Activated T-helper 1 cell treated with anti-CD3 and anti-CD28 coated beads, Interleukin-12 subunit alpha, Interleukin-12 subunit beta, Interleukin-2, Interleukin-4 antibody, amounts not matched to agents 30 ng/mL and 10 ng/mL and 1 ng/mL, durations not matched to agents 14 hours and 24 hours and 36 hours (primary cell): Measurements from ENCODE around the gene MED13L. TPM values are rescaled to one million over a fixed set of nuclear protein-coding genes. Genes with fewer than 3 reads are reported as not detected.

ENCODE experiments used
- DNase-seq: peaks from one replicate; pipeline ENCODE4 v3.0.0; 2021; ENCODE audit warnings: low spot score
- H3K27ac Mint-ChIP-seq: one replicate; pipeline ENCODE4 v1.8.0; 2021; ENCODE audit warnings: mild to moderate bottlenecking, mixed read lengths
- H3K27me3 Mint-ChIP-seq: one replicate; pipeline ENCODE4 v1.8.0; 2022; ENCODE audit warnings: mild to moderate bottlenecking, moderate library complexity, mixed read lengths; ENCODE audit not compliant: insufficient read depth
- H3K36me3 Mint-ChIP-seq: one replicate; pipeline ENCODE4 v1.8.0; 2021; ENCODE audit warnings: low read depth, mixed read lengths
- H3K4me1 Mint-ChIP-seq: one replicate; pipeline ENCODE4 v1.8.0; 2021; ENCODE audit warnings: low read depth, mixed read lengths
- H3K4me3 Mint-ChIP-seq: one replicate; pipeline ENCODE4 v1.8.0; 2021; ENCODE audit warnings: mild to moderate bottlenecking, moderate library complexity, mixed read lengths
- H3K9me3 Mint-ChIP-seq: one replicate; pipeline ENCODE4 v1.8.0; 2021; ENCODE audit warnings: mixed read lengths
- intact Hi-C: fragments of 100-400 bp; cut with micrococcal nuclease; formaldehyde crosslinking; loops from one replicate; pipeline ENCODE4 v1.15.1; 2024
- total RNA-seq: library from RNA; stranded (reverse); gene quantifications from 2 replicates; pipeline ENCODE4 v1.2.3, GENCODE V29; 2022

MED13L gene
- total RNA-seq, 1 donor from 2014 or later: 66.1 TPM

GRCh38 chr12:116206828-116207227 lies 70.7 kb downstream of the MED13L start:
- Mint-ChIP-seq H3K4me3 (no peak overlapping the region), H3K27ac (no peak overlapping the region), H3K36me3 (peaks cover 3% of the 10 kb centered on the region), H3K9me3 (no peaks in the 10 kb centered on the region), H3K27me3 (no peaks in the 10 kb centered on the region), H3K4me1 (peaks cover 22% of the 10 kb centered on the region)
- intact Hi-C loops: no loop called here
- DNase-seq: no peak

GRCh38 chr12:116204785-116205184 lies 72.7 kb downstream of the MED13L start:
- DNase-seq: no peak
- no peaks in the 10 kb centered on the region for H3K9me3 Mint-ChIP-seq
- H3K27ac Mint-ChIP-seq: no peak overlapping the region
- intact Hi-C loops: loop anchor here (5.0 kb wide), 1 partner anchor 33 kb away; no protein-coding TSS in a partner anchor
- H3K4me1 Mint-ChIP-seq: peaks cover 9% of the 10 kb centered on the region
- peaks cover 3% of the 10 kb centered on the region for H3K36me3 Mint-ChIP-seq
- no peaks in the 10 kb centered on the region for H3K27me3 Mint-ChIP-seq
- no peak overlapping the region for H3K4me3 Mint-ChIP-seq

- Mint-ChIP-seq H3K27me3 (no peaks in the 10 kb centered on the region), H3K4me1 (peaks cover 11% of the 10 kb centered on the region), H3K27ac (no peak overlapping the region), H3K36me3 (peaks cover 3% of the 10 kb centered on the region), H3K9me3 (no peaks in the 10 kb centered on the region), H3K4me3 (no peak overlapping the region)
- intact Hi-C loops: loop anchor here (5.0 kb wide), 1 partner anchor 33 kb away; no protein-coding TSS in a partner anchor
- no peak for DNase-seq
These were observed 73.3 kb downstream of the MED13L start for GRCh38 chr12:116204169-116204568.

- H3K27ac Mint-ChIP-seq: no peak overlapping the region
- H3K36me3 Mint-ChIP-seq: peaks cover 6% of the 10 kb centered on the region
- DNase-seq: no peak
- peaks cover 23% of the 10 kb centered on the region for H3K4me1 Mint-ChIP-seq
- H3K9me3 Mint-ChIP-seq: no peaks in the 10 kb centered on the region
- H3K27me3 Mint-ChIP-seq: no peaks in the 10 kb centered on the region
- H3K4me3 Mint-ChIP-seq: no peak overlapping the region
- intact Hi-C loops: loop anchor here (5.0 kb wide), 1 partner anchor 34 kb away; no protein-coding TSS in a partner anchor
These were observed 74.6 kb downstream of the MED13L start for GRCh38 chr12:116202940-116203339.

- no peak overlapping the region for H3K27ac Mint-ChIP-seq
- no peak for DNase-seq
- H3K4me3 Mint-ChIP-seq: no peak overlapping the region
- intact Hi-C loops: loop anchor here (5.0 kb wide), 1 partner anchor 35 kb away; no protein-coding TSS in a partner anchor
- peaks cover 23% of the 10 kb centered on the region for H3K4me1 Mint-ChIP-seq
- peaks cover 4% of the 10 kb centered on the region for H3K36me3 Mint-ChIP-seq
- H3K27me3 Mint-ChIP-seq: no peaks in the 10 kb centered on the region
- H3K9me3 Mint-ChIP-seq: no peaks in the 10 kb centered on the region
These were observed 75.1 kb downstream of the MED13L start for GRCh38 chr12:116202433-116202832.

GRCh38 chr12:116201908-116202307 lies 75.6 kb downstream of the MED13L start:
- H3K27ac Mint-ChIP-seq: no peak overlapping the region
- peaks cover 4% of the 10 kb centered on the region for H3K36me3 Mint-ChIP-seq
- H3K4me3 Mint-ChIP-seq: no peak overlapping the region
- H3K9me3 Mint-ChIP-seq: no peaks in the 10 kb centered on the region
- H3K27me3 Mint-ChIP-seq: no peaks in the 10 kb centered on the region
- intact Hi-C loops: loop anchor here (5.0 kb wide), 1 partner anchor 35 kb away; no protein-coding TSS in a partner anchor
- H3K4me1 Mint-ChIP-seq: peaks cover 28% of the 10 kb centered on the region
- DNase-seq: no peak

GRCh38 chr12:116201359-116201758 lies 76.1 kb downstream of the MED13L start:
- Mint-ChIP-seq H3K4me3 (no peak overlapping the region), H3K27ac (no peak overlapping the region), H3K36me3 (peaks cover 4% of the 10 kb centered on the region), H3K4me1 (peaks cover 28% of the 10 kb centered on the region), H3K27me3 (no peaks in the 10 kb centered on the region), H3K9me3 (no peaks in the 10 kb centered on the region)
- DNase-seq: no peak
- intact Hi-C loops: loop anchor here (5.0 kb wide), 1 partner anchor 36 kb away; no protein-coding TSS in a partner anchor

- H3K27me3 Mint-ChIP-seq: no peaks in the 10 kb centered on the region
- intact Hi-C loops: loop anchor here (5.0 kb wide), 1 partner anchor 36 kb away; no protein-coding TSS in a partner anchor
- peaks cover 4% of the 10 kb centered on the region for H3K36me3 Mint-ChIP-seq
- DNase-seq: no peak
- H3K4me3 Mint-ChIP-seq: no peak overlapping the region
- peaks cover 34% of the 10 kb centered on the region for H3K4me1 Mint-ChIP-seq
- H3K9me3 Mint-ChIP-seq: no peaks in the 10 kb centered on the region
- no peak overlapping the region for H3K27ac Mint-ChIP-seq
These were observed 76.7 kb downstream of the MED13L start for GRCh38 chr12:116200812-116201211.

GRCh38 chr12:116199160-116199706 lies 78.3 kb downstream of the MED13L start:
- DNase-seq: no peak
- Mint-ChIP-seq H3K4me1 (peaks cover 40% of the 10 kb centered on the region), H3K4me3 (no peak overlapping the region), H3K36me3 (peaks cover 2% of the 10 kb centered on the region), H3K27ac (no peak overlapping the region), H3K27me3 (no peaks in the 10 kb centered on the region), H3K9me3 (no peaks in the 10 kb centered on the region)
- intact Hi-C loops: no loop called here

- DNase-seq: no peak
- H3K36me3 Mint-ChIP-seq: peaks cover 2% of the 10 kb centered on the region
- no peak overlapping the region for H3K4me3 Mint-ChIP-seq
- peaks cover 47% of the 10 kb centered on the region for H3K4me1 Mint-ChIP-seq
- H3K27me3 Mint-ChIP-seq: peaks cover 2% of the 10 kb centered on the region
- H3K9me3 Mint-ChIP-seq: no peaks in the 10 kb centered on the region
- intact Hi-C loops: no loop called here
- no peak overlapping the region for H3K27ac Mint-ChIP-seq
These were observed 80.5 kb downstream of the MED13L start for GRCh38 chr12:116196752-116197718.

- intact Hi-C loops: no loop called here
- H3K9me3 Mint-ChIP-seq: no peaks in the 10 kb centered on the region
- no peak for DNase-seq
- H3K36me3 Mint-ChIP-seq: peaks cover 2% of the 10 kb centered on the region
- no peak overlapping the region for H3K27ac Mint-ChIP-seq
- peaks cover 47% of the 10 kb centered on the region for H3K4me1 Mint-ChIP-seq
- H3K27me3 Mint-ChIP-seq: peaks cover 2% of the 10 kb centered on the region
- H3K4me3 Mint-ChIP-seq: no peak overlapping the region
These were observed 81.3 kb downstream of the MED13L start for GRCh38 chr12:116196226-116196625.

- Mint-ChIP-seq H3K36me3 (peaks cover 6% of the 10 kb centered on the region), H3K27ac (peak overlapping the region; percentile 77), H3K9me3 (no peaks in the 10 kb centered on the region), H3K27me3 (peaks cover 2% of the 10 kb centered on the region), H3K4me1 (peaks cover 48% of the 10 kb centered on the region), H3K4me3 (peak overlapping the region; percentile 50)
- intact Hi-C loops: loop anchor here (1.0 to 2.0 kb wide), 5 partner anchors 23 to 180 kb away; partner anchors contain the start of gene MED13L
- DNase-seq: peak; percentile 60
These were observed 82.5 kb downstream of the MED13L start for GRCh38 chr12:116194935-116195431.

- Mint-ChIP-seq H3K9me3 (no peaks in the 10 kb centered on the region), H3K4me3 (no peak overlapping the region), H3K27me3 (peaks cover 2% of the 10 kb centered on the region), H3K4me1 (peaks cover 60% of the 10 kb centered on the region), H3K27ac (no peak overlapping the region), H3K36me3 (peaks cover 6% of the 10 kb centered on the region)
- intact Hi-C loops: no loop called here
- no peak for DNase-seq
These were observed 87.8 kb downstream of the MED13L start for GRCh38 chr12:116189692-116190091.
